Memory B cell (primary cell): Measurements from ENCODE around the gene CALB2.
"Not testable (repeated sequence)": the region's sequence is repeated elsewhere in the genome, so short reads cannot be mapped to it uniquely, and the experiment has no call there.

Experiments used
- ATAC-seq: fragments of 150-1000 bp; cut with Tn5 transposase; 2 replicates; pipeline ENCODE4 v1.10.0; 2021; ENCODE audit warnings: low read depth, mild to moderate bottlenecking, moderate library complexity
- DNase-seq, 2 donors: peaks; one replicate each; pipeline ENCODE4 v3.0.0; 2022; ENCODE audit warnings: low spot score in 2 of 2
- H3K27ac Mint-ChIP-seq: one replicate; pipeline ENCODE4 v1.8.0; 2022; ENCODE audit warnings: mild to moderate bottlenecking, moderate library complexity, mixed read lengths
- H3K27me3 Mint-ChIP-seq: one replicate; pipeline ENCODE4 v1.8.0; 2022; ENCODE audit warnings: mixed read lengths
- H3K36me3 Mint-ChIP-seq: one replicate; pipeline ENCODE4 v1.8.0; 2022; ENCODE audit warnings: mild to moderate bottlenecking, mixed read lengths
- H3K4me1 Mint-ChIP-seq: one replicate; pipeline ENCODE4 v1.8.0; 2022; ENCODE audit warnings: mixed read lengths
- H3K4me3 Mint-ChIP-seq: one replicate; pipeline ENCODE4 v1.8.0; 2022; ENCODE audit warnings: mild to moderate bottlenecking, moderate library complexity, mixed read lengths
- H3K9me3 Mint-ChIP-seq: one replicate; pipeline ENCODE4 v1.8.0; 2022; ENCODE audit warnings: mixed read lengths

CALB2 gene

GRCh38 chr16:71344315-71344905 lies 14.1 kb upstream of the CALB2 start:
- H3K4me1 Mint-ChIP-seq, result no peaks in the 10 kb centered on the region
- no peaks in the 10 kb centered on the region for H3K9me3 Mint-ChIP-seq
- no peak for ATAC-seq
- H3K27me3 Mint-ChIP-seq, result peaks cover 6% of the 10 kb centered on the region
- no peak overlapping the region for H3K4me3 Mint-ChIP-seq
- no peak overlapping the region for H3K27ac Mint-ChIP-seq
- no peaks in the 10 kb centered on the region for H3K36me3 Mint-ChIP-seq
- no peak for DNase-seq

DNA sequence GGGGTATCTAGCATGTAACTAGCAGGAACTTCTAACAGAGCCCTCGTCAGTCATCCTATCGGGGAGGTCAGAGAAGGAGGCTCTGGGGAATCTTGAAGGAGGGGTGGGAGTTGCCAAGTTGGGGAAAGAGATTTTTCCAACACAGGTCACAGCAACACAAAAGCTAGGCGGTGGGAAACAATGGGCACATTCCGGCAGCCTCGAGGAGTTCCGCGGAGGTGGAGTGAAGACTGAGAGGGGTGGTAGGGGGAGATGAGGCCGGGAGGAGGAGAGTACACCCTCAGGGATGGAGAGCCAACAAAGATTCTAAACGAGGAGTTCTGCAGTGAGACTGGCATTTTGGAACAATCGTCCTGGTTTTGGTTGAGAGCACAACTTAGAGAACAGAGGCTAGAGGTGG lies 13.5 kb upstream of the CALB2 start:
- Mint-ChIP-seq H3K4me1 (no peaks in the 10 kb centered on the region), H3K27ac (no peak overlapping the region), H3K4me3 (no peak overlapping the region), H3K27me3 (peaks cover 3% of the 10 kb centered on the region), H3K9me3 (no peaks in the 10 kb centered on the region), H3K36me3 (no peaks in the 10 kb centered on the region)
- DNase-seq (no peak), ATAC-seq (no peak)

DNA sequence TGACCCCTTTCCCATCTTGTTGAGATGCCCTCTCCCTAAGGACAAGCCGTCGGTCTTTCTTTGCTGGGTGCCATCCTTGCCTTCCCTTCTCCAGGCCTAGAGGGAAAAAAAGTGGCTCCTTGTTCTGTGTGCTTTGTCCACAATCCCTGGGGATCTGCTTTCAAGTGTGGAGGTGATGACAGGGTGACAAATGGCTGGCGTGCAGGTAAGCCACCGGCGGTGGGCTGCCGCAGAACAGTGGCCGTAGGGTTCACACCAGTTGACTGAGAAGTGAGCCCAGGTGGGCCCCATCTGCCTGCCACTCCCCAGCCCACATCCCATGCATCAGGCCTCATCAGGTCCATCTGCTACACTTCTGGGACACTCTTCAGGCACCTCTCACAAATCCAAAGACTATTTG lies 11.4 kb upstream of the CALB2 start:
- H3K9me3 Mint-ChIP-seq, result no peaks in the 10 kb centered on the region
- H3K36me3 Mint-ChIP-seq, result no peaks in the 10 kb centered on the region
- H3K4me3 Mint-ChIP-seq, result no peak overlapping the region
- H3K27me3 Mint-ChIP-seq, result peaks cover 3% of the 10 kb centered on the region
- H3K27ac Mint-ChIP-seq, result no peak overlapping the region
- DNase-seq (no peak), ATAC-seq (no peak)
- H3K4me1 Mint-ChIP-seq, result no peaks in the 10 kb centered on the region

- Mint-ChIP-seq H3K4me1 (no peaks in the 10 kb centered on the region), H3K27ac (no peak overlapping the region), H3K9me3 (no peaks in the 10 kb centered on the region), H3K36me3 (no peaks in the 10 kb centered on the region), H3K4me3 (no peak overlapping the region), H3K27me3 (peaks cover 3% of the 10 kb centered on the region)
- ATAC-seq (no peak), DNase-seq (no peak)
Observed at GRCh38 chr16:71348262-71349085, 10.0 kb upstream of the CALB2 start.

- ATAC-seq (no peak), DNase-seq (no peak)
- no peak overlapping the region for H3K4me3 Mint-ChIP-seq
- no peak overlapping the region for H3K27ac Mint-ChIP-seq
- H3K4me1 Mint-ChIP-seq, result no peaks in the 10 kb centered on the region
- H3K9me3 Mint-ChIP-seq, result no peaks in the 10 kb centered on the region
- H3K27me3 Mint-ChIP-seq, result peaks cover 7% of the 10 kb centered on the region
- no peaks in the 10 kb centered on the region for H3K36me3 Mint-ChIP-seq
Observed at GRCh38 chr16:71350821-71351557, 7.5 kb upstream of the CALB2 start.

DNA sequence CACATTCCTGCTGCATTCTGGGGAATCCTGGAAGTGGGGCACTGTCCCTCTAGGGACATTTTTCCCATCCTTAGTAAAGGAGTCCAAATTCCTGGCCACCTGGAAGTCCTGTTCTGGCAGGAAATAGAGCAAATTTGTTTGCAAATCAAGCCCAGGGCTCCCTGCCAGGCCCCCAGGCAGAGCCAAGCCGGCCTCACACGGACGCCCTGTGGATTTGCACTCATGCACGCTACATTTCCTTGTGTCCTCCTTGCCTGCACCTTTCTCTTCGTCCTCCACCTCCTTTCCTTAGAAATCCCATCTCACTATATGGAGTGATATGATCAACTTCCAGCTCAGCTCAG lies 7.0 kb upstream of the CALB2 start:
- Mint-ChIP-seq H3K9me3 (no peaks in the 10 kb centered on the region), H3K36me3 (no peaks in the 10 kb centered on the region), H3K27ac (no peak overlapping the region), H3K4me3 (no peak overlapping the region), H3K4me1 (no peaks in the 10 kb centered on the region), H3K27me3 (peaks cover 7% of the 10 kb centered on the region)
- ATAC-seq (no peak), DNase-seq (no peak)

DNA sequence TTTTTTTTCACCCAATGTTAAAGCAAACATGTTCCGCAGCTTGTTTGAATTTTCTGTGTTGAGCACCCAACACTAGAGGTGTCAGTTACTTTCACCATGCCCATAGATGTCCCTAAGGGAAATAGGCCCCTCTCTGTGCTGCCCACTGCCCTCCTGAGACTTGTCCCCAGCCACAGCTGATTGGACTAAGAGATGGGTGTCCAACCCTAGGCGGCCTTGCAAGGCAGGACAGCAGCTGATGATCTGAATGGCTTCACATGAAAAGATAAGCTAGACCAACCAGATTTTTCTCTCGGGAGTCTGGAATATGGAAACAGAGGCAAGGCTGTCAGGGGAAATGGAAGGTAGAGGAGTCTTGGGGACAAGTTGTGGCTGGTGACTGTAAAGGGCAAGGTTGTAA lies 6.1 kb upstream of the CALB2 start:
- Mint-ChIP-seq H3K9me3 (no peaks in the 10 kb centered on the region), H3K4me1 (no peaks in the 10 kb centered on the region), H3K4me3 (no peak overlapping the region), H3K27me3 (peaks cover 7% of the 10 kb centered on the region), H3K27ac (no peak overlapping the region), H3K36me3 (no peaks in the 10 kb centered on the region)
- ATAC-seq, result no peak
- DNase-seq, result no peak

DNA sequence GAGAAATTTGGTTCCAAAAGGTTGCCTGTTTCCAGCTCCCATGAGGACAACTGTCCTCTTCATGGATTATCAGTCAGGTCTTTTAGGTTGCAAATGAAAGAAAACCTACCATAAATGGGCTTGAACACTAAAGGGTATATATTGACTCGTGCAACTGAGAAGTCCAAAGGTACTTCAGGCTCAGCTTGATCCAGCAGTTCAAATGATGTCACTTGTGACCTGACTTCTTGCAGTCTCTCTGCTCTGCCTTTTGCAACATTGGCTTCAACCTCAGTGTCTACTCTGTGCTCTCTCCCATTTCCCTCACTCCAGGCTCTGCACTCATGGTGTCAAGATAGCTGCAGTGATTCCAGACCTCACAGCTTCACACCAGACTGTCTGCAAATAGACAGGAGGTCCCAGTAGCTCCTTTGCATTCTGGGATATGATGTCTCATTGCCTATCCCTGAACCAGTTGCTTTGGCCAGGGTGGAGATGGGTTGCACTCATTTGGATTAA lies 5.5 kb upstream of the CALB2 start:
- Mint-ChIP-seq H3K27ac (no peak overlapping the region), H3K9me3 (no peaks in the 10 kb centered on the region), H3K27me3 (peaks cover 7% of the 10 kb centered on the region), H3K4me1 (no peaks in the 10 kb centered on the region), H3K36me3 (no peaks in the 10 kb centered on the region), H3K4me3 (no peak overlapping the region)
- no peak for DNase-seq
- ATAC-seq, result no peak

DNA sequence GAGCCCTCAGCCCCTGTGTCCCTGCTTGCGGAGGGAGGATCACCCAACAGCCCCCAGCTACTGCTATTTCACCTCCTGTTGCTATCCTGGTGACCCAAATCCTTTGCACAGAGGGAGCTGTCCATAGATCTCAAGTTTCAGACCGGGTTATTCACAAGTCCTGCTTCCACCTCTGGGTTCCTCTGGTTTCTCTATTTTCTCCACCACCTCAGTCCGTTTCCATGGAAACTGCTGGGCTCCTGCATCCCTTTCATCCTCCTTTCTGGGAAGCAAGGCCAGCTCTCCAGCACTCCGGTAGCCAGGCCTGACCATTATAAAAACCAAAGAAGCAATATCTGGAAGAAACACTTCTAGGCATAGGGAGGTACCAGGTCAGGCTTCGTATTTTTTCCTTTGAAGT lies 4.8 kb upstream of the CALB2 start:
- peaks cover 7% of the 10 kb centered on the region for H3K27me3 Mint-ChIP-seq
- H3K4me1 Mint-ChIP-seq, result peaks cover 3% of the 10 kb centered on the region
- H3K27ac Mint-ChIP-seq, result no peak overlapping the region

GRCh38 chr16:71354156-71354555 lies 4.4 kb upstream of the CALB2 start:
- no peaks in the 10 kb centered on the region for H3K9me3 Mint-ChIP-seq
- H3K27me3 Mint-ChIP-seq, result peaks cover 7% of the 10 kb centered on the region
- DNase-seq (no peak), ATAC-seq (no peak)
- no peaks in the 10 kb centered on the region for H3K36me3 Mint-ChIP-seq
- H3K4me1 Mint-ChIP-seq, result peaks cover 3% of the 10 kb centered on the region
- no peak overlapping the region for H3K4me3 Mint-ChIP-seq
- H3K27ac Mint-ChIP-seq, result no peak overlapping the region

More for the DNA sequence above, 4.8 kb upstream of the CALB2 start:
- Mint-ChIP-seq H3K4me3 (no peak overlapping the region), H3K36me3 (no peaks in the 10 kb centered on the region), H3K9me3 (no peaks in the 10 kb centered on the region)
- DNase-seq, result no peak
- no peak for ATAC-seq

GRCh38 chr16:71356051-71356740 lies 2.3 kb upstream of the CALB2 start:
- Mint-ChIP-seq H3K9me3 (no peaks in the 10 kb centered on the region), H3K27me3 (peaks cover 12% of the 10 kb centered on the region)
- DNase-seq, result no peak

GRCh38 chr16:71356936-71357335 lies 1.6 kb upstream of the CALB2 start:
- H3K27ac Mint-ChIP-seq, DNase-seq, H3K36me3 Mint-ChIP-seq, ATAC-seq, H3K4me1 Mint-ChIP-seq, H3K9me3 Mint-ChIP-seq, H3K4me3 Mint-ChIP-seq: not testable (repeated sequence)
- H3K27me3 Mint-ChIP-seq, result peaks cover 12% of the 10 kb centered on the region

More at GRCh38 chr16:71356051-71356740, 2.3 kb upstream of the CALB2 start:
- H3K36me3 Mint-ChIP-seq, result no peaks in the 10 kb centered on the region
- H3K27ac Mint-ChIP-seq, result no peak overlapping the region
- peaks cover 3% of the 10 kb centered on the region for H3K4me1 Mint-ChIP-seq
- H3K4me3 Mint-ChIP-seq, result no peak overlapping the region
- ATAC-seq, result no peak

DNA sequence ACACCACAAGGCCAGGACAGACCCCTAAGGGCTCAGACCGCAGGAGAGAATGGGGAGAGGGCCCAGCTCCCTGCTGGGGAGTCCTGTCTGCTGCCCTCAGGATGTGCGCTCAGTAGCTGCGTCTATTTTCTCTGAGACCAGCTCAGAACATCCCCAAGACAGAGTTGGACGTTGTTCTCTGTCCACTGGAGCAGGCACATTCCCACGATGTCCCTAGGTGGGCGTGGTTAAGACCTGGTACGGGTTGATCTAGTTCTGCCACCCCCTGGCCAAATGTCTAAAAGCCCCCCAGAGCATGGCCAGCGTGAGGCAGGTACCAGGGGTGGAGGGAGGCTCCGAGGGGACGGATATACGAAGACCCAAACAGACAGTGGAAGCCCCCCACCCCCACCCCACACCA lies 842 bp upstream of the CALB2 start:
- Mint-ChIP-seq H3K27ac (no peak overlapping the region), H3K9me3 (no peaks in the 10 kb centered on the region), H3K27me3 (peaks cover 14% of the 10 kb centered on the region), H3K4me3 (no peak overlapping the region), H3K4me1 (peaks cover 3% of the 10 kb centered on the region), H3K36me3 (no peaks in the 10 kb centered on the region)
- DNase-seq, result no peak
- no peak for ATAC-seq

- DNase-seq (no peak), ATAC-seq (no peak)
- H3K27me3 Mint-ChIP-seq, result peaks cover 14% of the 10 kb centered on the region
- H3K9me3 Mint-ChIP-seq, result no peaks in the 10 kb centered on the region
- peaks cover 3% of the 10 kb centered on the region for H3K4me1 Mint-ChIP-seq
- no peaks in the 10 kb centered on the region for H3K36me3 Mint-ChIP-seq
- H3K4me3 Mint-ChIP-seq, result no peak overlapping the region
- no peak overlapping the region for H3K27ac Mint-ChIP-seq
Observed at GRCh38 chr16:71359431-71359830, 908 bp downstream of the CALB2 start.
